SK-N-SH treated with all-trans-retinoic acid at 6 μM for 48 hours (cell line): Measurements from ENCODE around the gene GNPDA1.

Source experiments
- ATAC-seq: fragments of 200-7000 bp; cut with Tn5 transposase; 3 replicates; pipeline ENCODE4 v1.9.1; 2020; ENCODE audit warnings: mild to moderate bottlenecking, moderate library complexity
- ARNTL ChIP-seq: fragments of 450-650 bp; formaldehyde crosslinking; IDR thresholded peaks from 2 replicates; pipeline ENCODE4 v1.5.0; 2020; ENCODE audit warnings: low read depth, mild to moderate bottlenecking, moderate library complexity, borderline replicate concordance
- CSDC2 ChIP-seq: fragments of 250-450 bp; sonication (Bioruptor Pico); IDR thresholded peaks from 2 replicates; pipeline ENCODE4 v1.5.0; 2020; ENCODE audit warnings: mild to moderate bottlenecking, moderate library complexity
- CSRNP3 ChIP-seq: fragments of 250-450 bp; sonication (Bioruptor Pico); IDR thresholded peaks from 2 replicates; pipeline ENCODE4 v1.5.1; 2021; ENCODE audit warnings: mild to moderate bottlenecking, moderate library complexity
- GLIS3 ChIP-seq: fragments of 250-450 bp; sonication (Bioruptor Pico); IDR thresholded peaks from 2 replicates; pipeline ENCODE4 v1.5.0; 2020; ENCODE audit warnings: mild to moderate bottlenecking, moderate library complexity
- OSR1 ChIP-seq: fragments of 250-450 bp; sonication (Bioruptor Pico); IDR thresholded peaks from 2 replicates; pipeline ENCODE4 v1.8.0; 2022; ENCODE audit warnings: moderate library complexity, mild to moderate bottlenecking, inconsistent platforms
- PATZ1 ChIP-seq: fragments of 250-450 bp; sonication (Bioruptor Pico); IDR thresholded peaks from 2 replicates; pipeline ENCODE4 v1.8.0; 2020; ENCODE audit warnings: mild to moderate bottlenecking, moderate library complexity, borderline replicate concordance
- PPARA ChIP-seq: fragments of 250-450 bp; sonication (Bioruptor Pico); IDR thresholded peaks from 2 replicates; pipeline ENCODE4 v1.5.0; 2020; ENCODE audit warnings: mild to moderate bottlenecking, borderline replicate concordance
- RARB ChIP-seq: fragments of 250-450 bp; sonication (Bioruptor Pico); IDR thresholded peaks from 2 replicates; pipeline ENCODE4 v1.8.0; 2021; ENCODE audit warnings: mild to moderate bottlenecking, moderate library complexity
- TCF4 ChIP-seq: fragments of 250-450 bp; sonication (Bioruptor Pico); IDR thresholded peaks from 2 replicates; pipeline ENCODE4 v1.8.0; 2021; ENCODE audit warnings: mild to moderate bottlenecking, moderate library complexity, borderline replicate concordance
- TOX ChIP-seq: fragments of 250-450 bp; sonication (Bioruptor Pico); IDR thresholded peaks from 2 replicates; pipeline ENCODE4 v1.8.0; 2021; ENCODE audit warnings: mild to moderate bottlenecking, moderate library complexity, borderline replicate concordance
- ZC3H10 ChIP-seq: fragments of 250-450 bp; sonication (Bioruptor Pico); IDR thresholded peaks from 2 replicates; pipeline ENCODE4 v1.5.1; 2021; ENCODE audit warnings: mild to moderate bottlenecking, moderate library complexity
- ZFP3 ChIP-seq: fragments of 250-450 bp; sonication (Bioruptor Pico); IDR thresholded peaks from 2 replicates; pipeline ENCODE4 v1.5.0; 2020; ENCODE audit warnings: mild to moderate bottlenecking, moderate library complexity
- ZFP30 ChIP-seq: fragments of 450-650 bp; formaldehyde crosslinking; IDR thresholded peaks from 2 replicates; pipeline ENCODE4 v1.5.0; 2022; ENCODE audit warnings: mild to moderate bottlenecking, moderate library complexity
- ZNF565 ChIP-seq: fragments of 450-650 bp; formaldehyde crosslinking; conservative IDR thresholded peaks from 2 replicates; pipeline ENCODE4 v1.5.0; 2020; ENCODE audit warnings: low read depth, mild to moderate bottlenecking, moderate library complexity
- ZNF8 ChIP-seq: fragments of 450-650 bp; formaldehyde crosslinking; IDR thresholded peaks from 2 replicates; pipeline ENCODE4 v1.5.0; 2020; ENCODE audit warnings: mild to moderate bottlenecking, moderate library complexity
- TF ChIP-seq, protein P1 (sequence below): fragments of 250-450 bp; sonication (Bioruptor Pico); IDR thresholded peaks from 2 replicates; pipeline ENCODE4 v1.5.1; 2020; ENCODE audit warnings: low read depth, mild to moderate bottlenecking, moderate library complexity
- TF ChIP-seq, protein P2 (sequence below): fragments of 250-450 bp; sonication (Bioruptor Pico); IDR thresholded peaks from 2 replicates; pipeline ENCODE4 v1.5.0; 2020; ENCODE audit warnings: mild to moderate bottlenecking, moderate library complexity
- TF ChIP-seq, protein P3 (sequence below): fragments of 250-450 bp; sonication (Bioruptor Pico); IDR thresholded peaks from 2 replicates; pipeline ENCODE4 v1.8.0; 2021; ENCODE audit warnings: low read depth, mild to moderate bottlenecking, moderate library complexity, borderline replicate concordance

Gene GNPDA1

DNA sequence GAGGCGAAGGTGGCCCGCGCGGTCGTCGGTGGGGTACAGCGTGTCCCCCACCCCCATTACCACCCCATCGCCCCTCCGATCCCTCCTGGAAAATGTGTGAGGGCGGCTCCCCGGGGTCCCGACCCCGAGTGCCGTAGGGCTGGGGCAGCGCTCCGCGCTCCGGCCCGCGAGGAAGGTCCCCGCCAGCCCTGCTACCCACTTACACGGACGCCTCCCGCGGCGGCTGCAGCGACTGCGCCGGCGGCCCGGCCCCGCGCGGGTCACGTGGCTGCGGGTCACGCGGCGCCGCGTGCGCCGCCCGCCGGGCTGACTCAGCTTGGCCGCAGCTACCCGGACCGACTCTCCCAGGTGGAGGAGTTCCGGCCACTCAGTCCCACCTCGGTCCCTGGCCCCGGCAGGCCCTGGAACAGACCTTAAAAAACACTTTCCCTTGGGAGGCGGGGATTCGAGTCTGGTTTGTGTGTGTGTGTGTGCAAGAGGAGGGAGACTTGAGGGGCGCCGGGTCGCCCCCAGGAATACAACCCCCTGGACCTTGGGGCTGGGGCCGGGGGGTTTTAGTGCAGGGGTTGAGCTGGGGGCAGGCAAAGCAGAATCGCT lies at the start of gene GNPDA1:
Gene GNPDA1 (minus strand): TSS at position 236 of the 597 bp plus-strand sequence. CDS start 992 bp downstream, outside the sequence.
- 0 out of 2 replicates have a peak, but pooled peaks have one; percentile 45 for TF ChIP-seq ZC3H10 (CRISPR knock-in tag)
- TF ChIP-seq PATZ1: 0 out of 2 replicates have a peak, but pooled peaks have one; percentile 36
- no peak for TF ChIP-seq TOX (CRISPR knock-in tag)
- peak; percentile 93 for TF ChIP-seq ARNTL (CRISPR knock-in tag)
- 0 out of 2 replicates have a peak, but pooled peaks have one; percentile 44 for TF ChIP-seq PPARA (CRISPR knock-in tag)
- TF ChIP-seq, all 23 proteins: peak for 4
- peak; percentile 78 for ATAC-seq

DNA sequence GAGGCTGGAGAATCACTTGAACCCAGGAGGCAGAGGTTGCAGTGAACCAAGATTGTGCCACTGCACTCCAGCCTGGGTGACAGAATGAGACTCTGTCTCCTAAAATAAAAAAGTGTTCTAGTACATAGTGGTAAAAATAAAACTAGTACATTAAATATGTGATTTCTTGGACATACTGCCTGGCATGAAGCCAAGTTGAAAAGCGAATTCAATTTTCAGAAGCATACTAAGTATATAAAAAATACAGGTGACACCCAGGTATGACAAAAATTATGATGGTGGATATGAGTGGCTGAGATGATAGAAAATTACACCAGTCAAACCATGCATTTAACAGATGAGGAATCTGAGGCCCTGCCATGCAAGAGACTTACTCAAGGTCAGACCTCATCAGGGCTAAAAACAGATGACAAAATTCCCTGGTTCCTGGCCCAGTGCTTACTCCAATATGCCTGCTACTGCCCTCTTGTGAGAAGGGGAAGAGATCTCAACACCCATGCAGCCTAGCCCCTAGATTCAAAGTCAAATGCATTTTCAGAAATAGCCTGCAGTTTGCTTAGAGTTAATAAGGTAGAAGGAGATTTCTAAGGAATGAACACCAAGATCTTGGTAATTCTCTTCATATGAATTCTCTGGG lies 46.6 kb upstream of the GNPDA1 start:
- no peak for TF ChIP-seq OSR1 (CRISPR knock-in tag)
- TF ChIP-seq ARNTL (CRISPR knock-in tag): no peak
- TF ChIP-seq, all 23 proteins: peak for 0
- peak; percentile 33; the same call in 1 of the 3 replicates for ATAC-seq

GRCh38 chr5:142057697-142058056 lies 44.9 kb upstream of the GNPDA1 start:
- ATAC-seq: no peak

More at GRCh38 chr5:142057697-142058056, 44.9 kb upstream of the GNPDA1 start:
- TF ChIP-seq CSRNP3 (CRISPR knock-in tag) (no peak), RARB (no peak), ZFP3 (CRISPR knock-in tag) (no peak), PPARA (CRISPR knock-in tag) (no peak), ARNTL (CRISPR knock-in tag) (no peak), ZFP30 (no peak), ZNF565 (CRISPR knock-in tag) (no peak), GLIS3 (no peak), OSR1 (CRISPR knock-in tag) (no peak), TCF4 (no peak), CSDC2 (no peak), ZNF8 (CRISPR knock-in tag) (no peak)
- TF ChIP-seq, protein P1, sequence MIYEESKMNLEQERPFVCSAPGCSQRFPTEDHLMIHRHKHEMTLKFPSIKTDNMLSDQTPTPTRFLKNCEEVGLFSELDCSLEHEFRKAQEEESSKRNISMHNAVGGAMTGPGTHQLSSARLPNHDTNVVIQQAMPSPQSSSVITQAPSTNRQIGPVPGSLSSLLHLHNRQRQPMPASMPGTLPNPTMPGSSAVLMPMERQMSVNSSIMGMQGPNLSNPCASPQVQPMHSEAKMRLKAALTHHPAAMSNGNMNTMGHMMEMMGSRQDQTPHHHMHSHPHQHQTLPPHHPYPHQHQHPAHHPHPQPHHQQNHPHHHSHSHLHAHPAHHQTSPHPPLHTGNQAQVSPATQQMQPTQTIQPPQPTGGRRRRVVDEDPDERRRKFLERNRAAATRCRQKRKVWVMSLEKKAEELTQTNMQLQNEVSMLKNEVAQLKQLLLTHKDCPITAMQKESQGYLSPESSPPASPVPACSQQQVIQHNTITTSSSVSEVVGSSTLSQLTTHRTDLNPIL (CRISPR knock-in tag): no peak
- TF ChIP-seq, protein P2, sequence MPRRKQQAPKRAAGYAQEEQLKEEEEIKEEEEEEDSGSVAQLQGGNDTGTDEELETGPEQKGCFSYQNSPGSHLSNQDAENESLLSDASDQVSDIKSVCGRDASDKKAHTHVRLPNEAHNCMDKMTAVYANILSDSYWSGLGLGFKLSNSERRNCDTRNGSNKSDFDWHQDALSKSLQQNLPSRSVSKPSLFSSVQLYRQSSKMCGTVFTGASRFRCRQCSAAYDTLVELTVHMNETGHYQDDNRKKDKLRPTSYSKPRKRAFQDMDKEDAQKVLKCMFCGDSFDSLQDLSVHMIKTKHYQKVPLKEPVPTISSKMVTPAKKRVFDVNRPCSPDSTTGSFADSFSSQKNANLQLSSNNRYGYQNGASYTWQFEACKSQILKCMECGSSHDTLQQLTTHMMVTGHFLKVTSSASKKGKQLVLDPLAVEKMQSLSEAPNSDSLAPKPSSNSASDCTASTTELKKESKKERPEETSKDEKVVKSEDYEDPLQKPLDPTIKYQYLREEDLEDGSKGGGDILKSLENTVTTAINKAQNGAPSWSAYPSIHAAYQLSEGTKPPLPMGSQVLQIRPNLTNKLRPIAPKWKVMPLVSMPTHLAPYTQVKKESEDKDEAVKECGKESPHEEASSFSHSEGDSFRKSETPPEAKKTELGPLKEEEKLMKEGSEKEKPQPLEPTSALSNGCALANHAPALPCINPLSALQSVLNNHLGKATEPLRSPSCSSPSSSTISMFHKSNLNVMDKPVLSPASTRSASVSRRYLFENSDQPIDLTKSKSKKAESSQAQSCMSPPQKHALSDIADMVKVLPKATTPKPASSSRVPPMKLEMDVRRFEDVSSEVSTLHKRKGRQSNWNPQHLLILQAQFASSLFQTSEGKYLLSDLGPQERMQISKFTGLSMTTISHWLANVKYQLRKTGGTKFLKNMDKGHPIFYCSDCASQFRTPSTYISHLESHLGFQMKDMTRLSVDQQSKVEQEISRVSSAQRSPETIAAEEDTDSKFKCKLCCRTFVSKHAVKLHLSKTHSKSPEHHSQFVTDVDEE (CRISPR knock-in tag): no peak
- TF ChIP-seq, protein P3, sequence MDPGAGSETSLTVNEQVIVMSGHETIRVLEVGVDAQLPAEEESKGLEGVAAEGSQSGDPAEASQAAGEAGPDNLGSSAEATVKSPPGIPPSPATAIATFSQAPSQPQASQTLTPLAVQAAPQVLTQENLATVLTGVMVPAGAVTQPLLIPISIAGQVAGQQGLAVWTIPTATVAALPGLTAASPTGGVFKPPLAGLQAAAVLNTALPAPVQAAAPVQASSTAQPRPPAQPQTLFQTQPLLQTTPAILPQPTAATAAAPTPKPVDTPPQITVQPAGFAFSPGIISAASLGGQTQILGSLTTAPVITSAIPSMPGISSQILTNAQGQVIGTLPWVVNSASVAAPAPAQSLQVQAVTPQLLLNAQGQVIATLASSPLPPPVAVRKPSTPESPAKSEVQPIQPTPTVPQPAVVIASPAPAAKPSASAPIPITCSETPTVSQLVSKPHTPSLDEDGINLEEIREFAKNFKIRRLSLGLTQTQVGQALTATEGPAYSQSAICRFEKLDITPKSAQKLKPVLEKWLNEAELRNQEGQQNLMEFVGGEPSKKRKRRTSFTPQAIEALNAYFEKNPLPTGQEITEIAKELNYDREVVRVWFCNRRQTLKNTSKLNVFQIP (CRISPR knock-in tag): no peak
- TF ChIP-seq, all 23 proteins: peak for 0
